ENCODE results near the gene PRSS36. TPM values are rescaled to one million over a fixed set of nuclear protein-coding genes. Genes with fewer than 3 reads are reported as not detected.
A peak's percentile ranks its signal among the peaks of the same experiment; 100 is the strongest.

Gene PRSS36
- total RNA-seq, 4 donors from 2014 or later, result 1.0 to 8.1 (median 3.7) TPM; not detected in 1

GRCh38 chr16:31191697-31192428, 42.0 kb upstream of the PRSS36 start:
- H3K4me3 ChIP-seq, result no peak overlapping the region
- peaks cover 7 to 100% of the 10 kb centered on the region in 2 donors for H3K36me3 ChIP-seq
- peaks cover 1 to 11% of the 10 kb centered on the region in 2 donors for H3K4me1 ChIP-seq
- in situ Hi-C loops (cut with MboI; ENCODE audit: low sequenced_read_pairs in 4 of 4) (loop anchor here in 2 of 4 donors (25.0 kb wide), 1 partner anchor 670 kb away; the partner anchor contains the start of gene ZNF267 (in 2 of the 2)), intact Hi-C loops (cut with DNase I; ENCODE audit: low total_unique reads) (no loop called here)
- H3K9me3 ChIP-seq, result no peaks in the 10 kb centered on the region
- TF ChIP-seq POLR2A (IDR thresholded peaks at IDR 0.05), result no peak
- TF ChIP-seq, protein P1, sequence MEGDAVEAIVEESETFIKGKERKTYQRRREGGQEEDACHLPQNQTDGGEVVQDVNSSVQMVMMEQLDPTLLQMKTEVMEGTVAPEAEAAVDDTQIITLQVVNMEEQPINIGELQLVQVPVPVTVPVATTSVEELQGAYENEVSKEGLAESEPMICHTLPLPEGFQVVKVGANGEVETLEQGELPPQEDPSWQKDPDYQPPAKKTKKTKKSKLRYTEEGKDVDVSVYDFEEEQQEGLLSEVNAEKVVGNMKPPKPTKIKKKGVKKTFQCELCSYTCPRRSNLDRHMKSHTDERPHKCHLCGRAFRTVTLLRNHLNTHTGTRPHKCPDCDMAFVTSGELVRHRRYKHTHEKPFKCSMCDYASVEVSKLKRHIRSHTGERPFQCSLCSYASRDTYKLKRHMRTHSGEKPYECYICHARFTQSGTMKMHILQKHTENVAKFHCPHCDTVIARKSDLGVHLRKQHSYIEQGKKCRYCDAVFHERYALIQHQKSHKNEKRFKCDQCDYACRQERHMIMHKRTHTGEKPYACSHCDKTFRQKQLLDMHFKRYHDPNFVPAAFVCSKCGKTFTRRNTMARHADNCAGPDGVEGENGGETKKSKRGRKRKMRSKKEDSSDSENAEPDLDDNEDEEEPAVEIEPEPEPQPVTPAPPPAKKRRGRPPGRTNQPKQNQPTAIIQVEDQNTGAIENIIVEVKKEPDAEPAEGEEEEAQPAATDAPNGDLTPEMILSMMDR (IDR thresholded peaks at IDR 0.05 in 4 of 5, conservative IDR thresholded peaks at IDR 0.05 in 1 of 5), result no peak
- ATAC-seq (no peak), DNase-seq (no peak)
- no peak overlapping the region for H3K27ac ChIP-seq
- no peaks in the 10 kb centered on the region for H3K27me3 ChIP-seq

DNA sequence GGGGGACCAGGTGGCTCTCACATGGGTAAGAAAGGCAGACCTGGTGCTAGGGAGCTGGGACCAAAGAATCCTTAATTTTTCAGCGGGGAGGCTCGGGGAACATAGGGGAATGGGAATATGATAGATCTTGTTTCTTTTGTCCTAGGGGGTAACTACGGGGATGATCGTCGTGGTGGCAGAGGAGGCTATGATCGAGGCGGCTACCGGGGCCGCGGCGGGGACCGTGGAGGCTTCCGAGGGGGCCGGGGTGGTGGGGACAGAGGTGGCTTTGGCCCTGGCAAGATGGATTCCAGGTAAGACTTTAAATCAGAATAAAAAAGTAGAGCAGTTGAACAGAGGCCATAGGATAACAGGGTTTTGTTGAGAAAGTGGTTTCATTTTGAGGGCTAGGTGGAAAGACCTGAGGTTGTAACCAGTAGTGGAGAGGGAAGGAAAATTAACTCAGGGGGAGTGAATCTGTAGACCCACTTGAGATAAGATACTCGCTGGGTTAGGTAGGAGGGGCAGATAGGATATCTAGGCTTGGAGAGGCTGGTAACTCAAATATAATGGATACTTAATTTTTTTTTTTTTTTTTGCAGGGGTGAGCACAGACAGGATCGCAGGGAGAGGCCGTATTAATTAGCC, 41.1 kb upstream of the PRSS36 start:
- TF ChIP-seq, protein P1 (IDR thresholded peaks at IDR 0.05 in 4 of 5, conservative IDR thresholded peaks at IDR 0.05 in 1 of 5), result no peak
- no peak for TF ChIP-seq POLR2A (IDR thresholded peaks at IDR 0.05)
- no peak for DNase-seq
- intact Hi-C loops (cut with DNase I; ENCODE audit: low total_unique reads) (no loop called here), in situ Hi-C loops (cut with MboI; ENCODE audit: low sequenced_read_pairs in 4 of 4) (loop anchor here in 2 of 4 donors (25.0 kb wide), 1 partner anchor 671 kb away; the partner anchor contains the start of gene ZNF267 (in 2 of the 2))
- Histone ChIP-seq H3K36me3 (peaks cover 7 to 100% of the 10 kb centered on the region in 2 donors), H3K4me1 (peaks cover 3 to 13% of the 10 kb centered on the region in 2 donors), H3K27me3 (no peaks in the 10 kb centered on the region), H3K4me3 (no peak overlapping the region), H3K27ac (no peak overlapping the region), H3K9me3 (no peaks in the 10 kb centered on the region)
- no peak for ATAC-seq

DNA sequence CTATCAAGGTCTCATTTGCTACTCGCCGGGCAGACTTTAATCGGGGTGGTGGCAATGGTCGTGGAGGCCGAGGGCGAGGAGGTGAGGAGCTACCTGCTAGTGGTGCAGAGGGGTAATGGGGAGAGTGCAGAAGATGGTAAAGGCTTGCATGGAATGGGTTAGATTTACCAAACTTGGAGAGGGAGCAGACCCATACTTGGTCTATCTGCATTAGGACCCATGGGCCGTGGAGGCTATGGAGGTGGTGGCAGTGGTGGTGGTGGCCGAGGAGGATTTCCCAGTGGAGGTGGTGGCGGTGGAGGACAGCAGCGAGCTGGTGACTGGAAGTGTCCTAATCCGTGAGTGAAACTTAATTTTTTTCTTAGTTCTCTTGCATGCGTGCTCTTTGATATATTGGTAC, 40.2 kb upstream of the PRSS36 start:
- in situ Hi-C loops (cut with MboI; ENCODE audit: low sequenced_read_pairs in 4 of 4), result loop anchor here in 2 of 4 donors (25.0 kb wide), 1 partner anchor 672 kb away; the partner anchor contains the start of gene ZNF267 (in 2 of the 2)
- no peak for ATAC-seq
- Histone ChIP-seq H3K4me3 (no peak overlapping the region), H3K4me1 (peaks cover 3 to 13% of the 10 kb centered on the region in 2 donors), H3K27me3 (no peaks in the 10 kb centered on the region), H3K36me3 (peaks cover 7 to 100% of the 10 kb centered on the region in 2 donors), H3K27ac (no peak overlapping the region), H3K9me3 (no peaks in the 10 kb centered on the region)
- DNase-seq, result no peak
- TF ChIP-seq, protein P1 (IDR thresholded peaks at IDR 0.05 in 4 of 5, conservative IDR thresholded peaks at IDR 0.05 in 1 of 5), result no peak
- TF ChIP-seq POLR2A (IDR thresholded peaks at IDR 0.05), result no peak
- intact Hi-C loops (cut with DNase I; ENCODE audit: low total_unique reads), result no loop called here

- DNase-seq (no peak), ATAC-seq (no peak)
- Histone ChIP-seq H3K4me3 (no peak overlapping the region), H3K36me3 (peaks cover 7 to 100% of the 10 kb centered on the region in 2 donors), H3K27ac (peak overlapping the region in 1 of 4 donors; percentile 7), H3K27me3 (no peaks in the 10 kb centered on the region), H3K9me3 (no peaks in the 10 kb centered on the region), H3K4me1 (peaks cover 3 to 13% of the 10 kb centered on the region in 2 donors)
- intact Hi-C loops (cut with DNase I; ENCODE audit: low total_unique reads), result no loop called here
- TF ChIP-seq, protein P1 (IDR thresholded peaks at IDR 0.05 in 4 of 5, conservative IDR thresholded peaks at IDR 0.05 in 1 of 5), result no peak
- no peak for TF ChIP-seq POLR2A (IDR thresholded peaks at IDR 0.05)
- in situ Hi-C loops (cut with MboI; ENCODE audit: low sequenced_read_pairs in 4 of 4), result loop anchor here in 2 of 4 donors (10.0 to 25.0 kb wide), 2 partner anchors 255 to 673 kb away; partner anchors contain the start of genes ZNF267 (in 2 of the 2) and ZNF843 (in 1 of the 2)
Measured at GRCh38 chr16:31189412-31189778, 39.5 kb upstream of the PRSS36 start.

Data from gastrocnemius medialis (tissue), 4 donors.